Tongue (tissue), 2 donors: ENCODE data around the gene PRKRIP1. TPM values are rescaled to one million over a fixed set of nuclear protein-coding genes. Genes with fewer than 3 reads are reported as not detected.
"Not testable (repeated sequence)": the region's sequence is repeated elsewhere in the genome, so short reads cannot be mapped to it uniquely, and the experiment has no call there.

ENCODE experiments used
- DNase-seq: peaks from one replicate; pipeline ENCODE4 v3.0.0-alpha.2; 2015
- total RNA-seq: library from RNA; depleted of rRNA; stranded (reverse); fragments of >200 nt; gene quantifications from one replicate; pipeline ENCODE4 v1.2.3, GENCODE V29; 2014

The PRKRIP1 gene
- total RNA-seq, 1 donor from 2014 or later, result 35.2 TPM

DNA sequence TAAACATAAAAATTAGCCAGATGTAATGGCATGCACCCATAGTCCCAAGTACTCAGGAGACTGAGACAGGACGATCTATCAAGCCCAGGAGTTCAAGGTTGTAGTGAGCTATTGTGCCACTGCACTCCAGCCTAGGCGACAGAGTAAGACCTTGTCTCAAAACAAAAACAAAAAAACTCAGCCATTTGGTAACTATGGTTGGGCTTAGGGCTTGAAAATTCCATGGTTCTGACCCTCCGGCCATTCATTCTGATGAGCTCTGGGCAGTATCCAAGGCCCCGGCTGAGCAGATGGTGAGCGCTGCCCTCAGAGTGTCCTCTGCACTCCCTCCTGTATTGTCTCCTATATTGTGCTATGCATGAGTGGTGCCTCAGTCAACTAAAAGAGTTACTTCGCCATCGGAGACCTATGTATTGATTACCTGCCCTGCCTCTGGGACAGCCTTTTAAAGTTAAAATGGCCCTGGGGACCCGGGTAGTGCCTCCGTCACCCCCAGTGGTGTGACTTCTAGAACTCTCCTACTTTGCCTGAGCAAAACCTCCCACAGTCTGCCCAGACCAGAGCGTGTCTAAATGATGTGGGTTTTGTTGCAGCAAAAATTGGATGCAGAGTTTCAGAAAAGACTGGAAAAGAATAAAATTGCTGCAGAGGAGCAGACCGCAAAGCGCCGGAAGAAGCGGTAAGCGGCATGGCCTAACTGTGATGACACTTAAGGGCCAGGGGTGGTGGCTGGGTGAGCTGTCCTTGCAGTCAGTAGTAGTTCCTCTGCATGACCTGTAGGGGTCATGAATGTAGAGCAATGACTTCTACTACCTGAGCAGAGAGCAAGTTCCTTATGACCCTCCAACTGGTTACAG is 8.1 kb downstream of the PRKRIP1 start:
- DNase-seq, result peak; percentile 47

DNA sequence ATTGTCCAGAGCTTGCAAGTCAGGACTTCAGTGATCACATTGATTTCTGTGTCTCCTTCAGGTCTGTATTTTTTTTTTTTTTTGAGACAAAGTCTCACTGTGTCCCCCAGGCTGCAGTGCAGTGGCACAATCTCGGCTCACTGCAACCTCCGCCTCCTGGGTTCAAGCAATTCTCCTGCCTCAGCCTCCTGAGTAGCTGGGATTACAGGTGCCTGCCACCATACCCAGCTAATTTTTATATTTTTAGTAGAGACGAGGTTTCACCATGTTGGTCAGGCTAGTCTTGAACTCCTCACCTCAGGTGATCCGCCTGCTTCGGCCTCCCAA is 8.7 kb downstream of the PRKRIP1 start:
- not testable (repeated sequence) for DNase-seq

DNA sequence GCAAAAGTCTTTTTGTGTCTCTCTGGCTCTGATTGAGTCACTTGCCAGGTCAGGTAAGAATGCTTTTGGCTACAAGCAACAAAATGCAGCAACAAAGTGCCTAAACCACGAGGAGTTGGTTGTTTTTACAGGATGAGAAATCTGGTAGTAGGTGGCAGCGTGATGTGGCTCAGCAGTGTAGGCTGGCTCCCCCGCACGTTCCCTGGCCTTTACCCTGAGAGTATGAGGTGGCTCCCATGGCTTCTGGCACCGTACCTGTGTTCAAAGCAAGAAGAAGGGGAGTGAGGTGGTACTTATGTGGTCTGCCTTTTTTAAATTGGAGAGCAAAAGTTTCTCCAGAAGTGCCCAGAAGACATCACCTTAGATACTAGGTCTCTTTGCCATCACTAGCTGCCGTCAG is 11.7 kb downstream of the PRKRIP1 start:
- no peak for DNase-seq

DNA sequence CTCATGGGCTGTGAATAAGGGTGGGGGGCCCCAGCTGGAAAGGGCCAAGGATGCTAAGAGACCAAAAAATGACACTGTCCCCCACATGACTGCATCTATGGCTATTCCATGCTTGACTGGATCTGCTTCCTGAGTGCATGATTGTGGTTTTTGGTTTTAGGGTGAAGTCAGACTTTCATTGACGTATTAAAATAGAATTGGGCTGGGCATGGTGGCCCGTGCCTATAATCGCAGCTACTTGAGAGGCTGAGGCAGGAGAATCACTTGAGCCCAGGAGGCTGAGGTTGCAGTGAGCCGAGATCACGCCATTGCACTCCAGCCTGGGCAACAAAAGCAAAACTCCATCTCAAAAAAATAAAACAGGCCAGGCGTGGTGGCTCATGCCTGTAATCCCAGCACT is 12.4 kb downstream of the PRKRIP1 start:
- DNase-seq, result not testable (repeated sequence)

DNA sequence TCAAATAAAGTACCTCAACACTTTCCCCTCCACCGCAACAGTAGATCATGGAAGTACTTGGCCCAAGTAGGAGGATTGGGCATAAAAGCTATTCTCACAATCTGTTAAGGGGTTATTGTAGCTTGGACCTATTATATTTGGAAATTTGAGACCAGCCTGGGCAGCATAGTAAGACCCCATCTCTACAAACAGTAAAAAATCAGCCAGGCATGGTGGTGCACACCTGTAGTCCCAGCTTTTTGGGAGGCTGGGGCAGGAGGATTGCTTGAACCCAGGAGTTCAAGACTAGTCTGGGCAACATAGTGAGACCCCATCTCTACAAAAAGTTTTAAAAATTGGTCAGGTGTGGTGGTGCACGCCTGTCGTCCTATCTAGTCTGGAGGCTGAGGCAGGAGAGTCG is 13.2 kb downstream of the PRKRIP1 start:
- DNase-seq, result no peak

DNA sequence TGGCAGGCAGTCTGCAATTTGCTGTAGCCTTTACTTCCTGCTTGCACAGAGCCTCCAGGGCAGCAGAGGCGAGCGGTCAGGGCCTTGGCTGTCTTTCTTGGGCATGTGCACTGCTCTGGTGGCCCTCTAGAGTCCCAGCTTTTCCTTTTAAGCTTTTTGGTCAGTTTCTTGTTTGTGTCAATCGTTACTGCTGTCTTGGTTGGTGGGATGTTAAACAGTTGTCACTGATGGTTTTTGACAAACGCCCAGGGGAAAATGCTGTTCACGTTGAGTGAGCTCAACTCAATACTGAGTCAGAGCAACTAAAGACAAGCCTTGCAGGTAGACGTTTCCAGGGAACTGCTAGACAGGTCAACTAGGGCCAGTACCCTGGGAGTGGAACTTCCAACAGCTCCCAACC is 14.0 kb downstream of the PRKRIP1 start:
- DNase-seq, result no peak

DNA sequence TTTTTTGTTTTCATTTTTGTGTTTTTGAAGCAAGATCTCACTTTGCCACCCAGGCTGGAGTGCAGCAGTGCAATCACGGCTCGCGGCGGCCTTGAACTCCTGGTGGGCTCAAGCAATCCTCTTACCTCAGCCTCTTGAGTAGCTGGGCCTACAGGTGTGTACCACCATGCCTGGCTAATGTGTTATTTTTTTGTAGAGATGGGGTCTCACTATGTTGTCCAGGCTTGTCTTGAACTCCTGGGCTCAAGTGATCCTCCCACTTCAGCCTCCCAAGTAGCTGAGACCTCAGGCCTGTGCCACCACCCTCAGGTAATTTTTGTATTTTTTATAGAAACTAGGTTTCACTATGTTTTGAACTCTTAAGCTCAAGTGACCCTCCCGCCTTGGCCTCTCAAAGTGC is 14.8 kb downstream of the PRKRIP1 start:
- no peak for DNase-seq

DNA sequence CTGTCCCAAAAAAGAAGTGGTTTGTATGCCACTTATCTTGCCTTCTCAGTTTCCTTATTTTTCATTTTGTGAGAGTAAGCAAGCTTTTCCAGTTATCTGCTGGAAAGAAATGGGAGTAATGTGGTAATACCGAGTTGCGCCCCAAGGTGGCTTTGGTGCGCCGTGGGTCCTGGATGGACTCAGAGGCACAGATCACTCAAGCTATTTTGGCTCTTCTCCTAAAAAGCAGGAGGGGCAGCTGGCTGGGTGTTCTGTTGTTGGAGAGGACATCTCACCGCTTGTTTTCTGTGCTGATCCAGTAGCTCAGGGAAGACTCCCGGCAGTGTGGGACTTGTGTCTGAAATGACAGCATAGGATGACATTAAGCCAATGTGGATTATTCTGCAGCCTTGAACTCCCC is 16.4 kb downstream of the PRKRIP1 start:
- peak; percentile 47 for DNase-seq

DNA sequence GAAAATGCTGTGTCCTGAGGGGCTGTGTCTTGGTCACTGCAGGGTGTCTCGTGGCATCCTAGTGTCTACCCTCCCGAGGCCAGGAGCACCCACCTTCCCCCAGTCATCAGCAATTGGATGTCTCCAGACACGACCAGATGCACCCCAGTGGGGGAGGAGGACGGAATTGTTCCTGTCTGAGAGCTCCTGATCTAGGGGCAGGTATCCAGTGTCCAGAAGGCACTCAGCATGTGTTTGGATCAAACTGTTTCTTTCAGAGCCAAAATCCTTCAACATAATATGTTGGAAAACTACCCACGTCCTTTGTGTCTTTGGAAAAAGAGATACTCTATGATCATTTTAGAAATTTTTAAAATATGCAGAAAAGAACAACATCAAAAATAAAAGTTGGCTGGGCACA is 16.9 kb downstream of the PRKRIP1 start:
- DNase-seq, result no peak

DNA sequence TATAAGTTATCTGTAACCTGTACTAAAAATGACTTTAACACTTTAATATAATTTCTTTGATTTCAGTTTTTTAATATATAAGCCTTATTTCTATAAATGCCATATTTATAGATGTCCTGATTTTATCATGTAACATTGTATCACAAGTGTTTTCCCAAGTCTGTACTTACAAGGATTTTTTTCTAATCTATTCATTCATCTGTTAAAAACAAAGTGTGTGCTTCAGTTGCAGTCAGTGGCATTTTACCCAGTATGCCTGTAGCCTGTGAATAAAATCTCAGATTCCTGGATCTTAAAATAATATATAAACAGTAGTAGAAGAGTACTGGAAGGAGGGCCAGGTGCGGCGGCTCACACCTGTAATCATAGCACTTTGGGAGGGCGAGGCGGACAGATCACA is 17.4 kb downstream of the PRKRIP1 start:
- no peak for DNase-seq

DNA sequence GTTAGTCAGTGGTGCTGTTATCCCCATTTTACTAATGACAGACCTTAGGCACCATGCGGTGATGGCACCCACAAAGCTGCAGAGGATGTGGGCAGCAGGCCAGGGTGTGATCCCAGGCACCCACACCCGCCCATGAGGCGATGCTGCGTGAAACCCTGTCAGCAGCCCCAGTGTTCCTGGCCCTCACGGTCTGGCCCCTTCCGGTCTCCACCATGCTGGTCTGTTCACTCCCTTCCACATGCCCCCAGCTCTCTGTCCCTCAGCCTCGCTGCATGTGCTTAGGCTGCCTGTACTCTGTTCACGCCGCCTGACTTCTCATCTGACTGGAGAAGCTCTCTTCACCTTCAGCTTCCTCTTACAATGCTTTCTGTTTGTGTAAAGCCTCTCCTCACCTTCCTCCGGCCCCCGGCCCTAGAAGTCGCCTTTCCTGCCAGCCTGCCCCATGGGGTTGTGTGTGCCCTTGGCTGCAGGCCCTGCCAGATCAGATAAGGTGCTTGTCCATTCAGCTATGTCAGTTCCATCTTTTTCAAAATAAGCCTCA is 19.6 kb downstream of the PRKRIP1 start:
- DNase-seq, result no peak

DNA sequence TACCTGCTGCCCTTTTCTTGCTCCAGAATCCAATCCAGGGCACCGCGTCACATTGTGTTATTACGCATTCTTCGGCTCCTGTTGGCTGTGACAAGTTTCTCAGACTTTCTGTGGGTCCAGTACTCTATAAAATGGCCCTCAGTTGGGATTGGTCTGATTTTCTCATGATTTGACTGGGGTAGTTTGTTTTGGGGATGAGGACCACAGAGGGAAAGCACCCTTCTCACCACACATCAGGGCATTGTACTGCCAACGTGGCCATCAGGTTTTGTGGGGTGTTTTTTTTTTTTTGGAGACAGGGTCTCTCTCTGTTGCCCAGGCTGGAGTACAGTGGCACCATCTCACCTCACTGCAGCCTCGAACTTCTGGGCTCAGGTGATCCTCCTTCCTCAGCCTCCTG is 20.2 kb downstream of the PRKRIP1 start:
- DNase-seq, result no peak

DNA sequence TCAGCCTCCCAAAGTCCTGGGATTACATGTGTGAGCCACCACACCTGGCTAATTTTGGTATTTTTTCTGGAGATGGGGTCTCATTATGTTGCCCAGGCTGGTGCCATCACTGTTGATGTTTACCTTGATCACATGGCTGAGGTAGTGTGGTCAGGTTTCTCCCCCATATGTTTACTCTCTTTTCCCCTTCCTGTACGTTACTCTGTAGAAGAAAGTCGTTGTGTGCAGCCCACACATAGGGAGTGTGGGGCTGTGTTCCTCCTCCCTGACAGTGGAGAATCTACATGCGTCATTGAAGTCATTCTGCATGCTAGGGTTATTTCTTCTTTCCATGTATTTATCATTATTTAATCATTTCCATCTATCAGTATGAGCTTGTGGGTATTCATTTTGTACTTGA is 20.9 kb downstream of the PRKRIP1 start:
- DNase-seq, result no peak

DNA sequence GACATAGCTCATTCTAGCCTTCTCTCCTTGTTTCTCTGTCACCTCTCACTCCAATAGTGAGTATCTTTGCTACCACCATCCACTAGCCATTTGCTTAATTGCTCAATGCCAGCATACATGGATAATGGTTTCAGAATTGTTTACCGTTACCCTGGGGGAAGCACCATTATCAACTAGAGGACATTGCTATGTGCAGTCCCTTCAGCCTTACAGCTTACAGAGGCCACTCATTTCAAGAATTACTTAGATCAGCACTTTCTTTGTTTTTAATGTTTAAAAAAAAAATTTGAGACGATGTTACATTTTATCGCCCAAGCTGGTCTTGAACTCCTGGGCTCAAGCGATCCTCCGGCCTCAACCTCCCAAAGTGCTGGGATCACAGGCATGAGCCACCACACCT is 22.4 kb downstream of the PRKRIP1 start:
- no peak for DNase-seq

DNA sequence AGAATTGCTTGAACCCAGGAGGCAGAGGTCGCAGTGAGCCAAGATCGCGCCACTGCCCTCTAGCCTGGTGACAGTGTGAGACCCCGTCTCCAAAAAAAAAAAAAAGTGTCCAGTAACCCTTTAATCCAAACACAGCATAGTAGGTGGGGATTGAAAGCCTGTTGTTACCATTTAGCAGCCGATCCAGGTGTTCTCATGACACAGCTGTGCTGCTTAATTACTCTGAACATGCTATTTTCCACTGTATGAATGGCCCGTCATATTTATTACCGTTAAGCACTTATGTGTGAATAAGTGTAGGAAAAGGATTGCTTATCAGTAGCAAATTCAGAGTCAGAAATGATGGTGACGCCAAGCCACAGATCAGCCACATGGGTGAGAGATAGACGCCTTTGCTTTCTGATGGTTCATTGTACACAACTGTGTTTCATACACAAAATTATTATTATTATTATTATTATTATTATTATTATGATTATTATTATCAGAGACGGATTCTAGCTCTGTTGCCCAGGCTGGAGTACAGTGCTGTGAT is 25.6 kb downstream of the PRKRIP1 start:
- DNase-seq, result no peak

DNA sequence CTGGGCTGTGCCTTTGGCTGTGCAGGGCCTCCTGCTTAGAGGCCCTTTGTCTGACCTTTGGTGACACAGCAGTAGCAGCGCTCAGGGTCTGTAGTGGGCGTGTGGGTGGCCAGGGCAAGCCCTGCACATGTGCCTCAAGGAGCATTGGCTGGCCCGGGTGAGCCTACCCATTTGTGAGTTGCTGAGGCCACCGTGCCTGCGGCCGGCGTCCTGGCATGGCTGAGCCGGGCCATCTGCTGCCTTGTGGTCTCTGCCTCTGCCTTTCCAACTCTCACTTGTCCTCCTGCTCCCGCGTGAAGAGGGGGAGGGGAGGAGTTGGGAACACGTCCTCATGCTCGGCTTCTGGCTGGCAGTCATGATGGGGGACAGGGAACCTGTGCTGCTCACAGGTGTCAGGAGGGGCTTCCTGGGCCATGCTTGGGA is 28.0 kb downstream of the PRKRIP1 start:
- peak; percentile 67 for DNase-seq

DNA sequence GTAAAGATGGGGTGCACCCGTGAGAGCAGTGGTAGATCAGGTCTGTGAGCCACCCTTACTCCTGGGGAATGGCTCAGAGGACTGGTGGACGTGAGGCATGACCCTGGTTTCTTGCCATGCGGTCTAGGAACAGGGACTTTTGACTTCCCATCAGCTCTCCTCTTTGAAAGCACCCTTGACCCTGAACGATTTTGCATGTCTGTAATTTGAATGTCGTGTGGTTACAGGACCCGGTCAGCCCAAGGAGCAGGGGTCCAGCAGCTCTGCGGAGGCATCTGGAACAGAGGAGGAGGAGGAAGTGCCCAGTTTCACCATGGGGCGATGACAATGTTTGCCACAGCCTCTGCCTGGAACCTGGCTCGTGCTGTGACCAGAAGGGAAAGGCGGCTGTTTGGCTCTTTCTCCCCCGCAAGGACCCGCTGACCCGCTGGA is 28.6 kb downstream of the PRKRIP1 start:
- no peak for DNase-seq

DNA sequence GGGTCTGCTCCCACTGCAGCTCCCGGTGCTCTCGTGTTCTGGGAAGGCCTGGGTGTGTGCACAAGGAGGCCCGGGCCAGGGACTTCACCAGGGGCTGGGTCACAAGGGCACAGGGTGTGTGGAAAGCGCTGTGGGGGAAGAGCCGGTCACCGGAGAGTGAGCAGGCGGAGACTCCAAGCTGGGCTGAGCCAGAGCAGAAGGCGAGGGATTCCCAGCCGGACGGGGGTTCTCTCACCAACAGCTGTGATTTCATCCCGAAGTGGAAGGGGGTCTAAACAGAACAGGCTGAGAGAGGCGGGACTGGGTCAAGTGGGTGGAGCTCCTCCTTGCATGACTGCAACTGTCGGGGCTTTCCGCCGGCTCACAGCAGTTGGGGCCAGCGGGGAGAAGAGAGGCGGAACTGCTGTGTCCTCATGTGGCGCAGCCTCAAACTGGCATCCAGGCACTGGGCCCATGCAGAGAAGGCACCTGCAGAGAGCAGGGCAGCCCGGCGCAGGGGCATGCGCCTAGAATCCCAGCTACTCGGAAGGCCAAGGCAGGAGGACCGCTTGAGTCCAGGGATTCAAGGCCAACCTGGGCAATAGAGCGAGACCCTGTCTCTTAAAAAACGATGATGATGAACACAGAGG is 29.6 kb downstream of the PRKRIP1 start:
- peak; percentile 81 for DNase-seq

DNA sequence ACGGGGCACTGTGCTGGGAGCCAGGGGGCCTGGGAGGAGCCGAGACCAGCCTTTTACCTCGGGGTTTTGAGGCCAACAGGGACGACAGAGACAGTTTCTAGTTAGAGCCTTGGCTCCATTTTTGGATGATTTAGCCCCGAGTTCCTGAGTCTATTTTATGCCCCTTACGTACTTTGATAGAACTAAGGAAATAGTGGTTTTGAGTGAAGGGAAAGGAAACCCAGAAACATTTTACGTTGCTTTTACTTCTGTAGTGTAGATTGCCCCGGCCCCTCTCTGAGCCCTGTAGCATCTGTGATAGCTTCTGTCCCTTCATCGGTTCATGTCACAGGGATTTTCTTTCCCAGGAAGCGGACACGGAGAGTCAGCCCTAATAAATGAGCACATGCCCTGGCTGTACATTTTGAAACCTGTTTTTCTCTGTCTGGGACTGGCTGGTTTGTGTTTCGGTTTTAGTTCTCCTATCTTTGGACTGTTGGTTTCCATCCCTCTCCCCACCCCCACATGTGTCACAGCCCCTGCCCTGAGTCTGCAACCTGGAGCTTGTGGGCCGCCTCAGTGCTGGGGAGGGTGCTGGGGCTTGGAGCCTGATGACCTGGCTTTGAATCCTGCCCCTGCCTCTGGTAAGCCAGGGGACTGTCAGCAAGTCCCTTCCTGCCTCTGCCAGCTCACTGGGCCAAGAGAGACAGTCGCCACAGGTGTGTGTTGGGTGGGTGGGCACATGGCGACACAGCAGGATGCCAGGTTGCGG is 30.3 kb downstream of the PRKRIP1 start:
- no peak for DNase-seq

DNA sequence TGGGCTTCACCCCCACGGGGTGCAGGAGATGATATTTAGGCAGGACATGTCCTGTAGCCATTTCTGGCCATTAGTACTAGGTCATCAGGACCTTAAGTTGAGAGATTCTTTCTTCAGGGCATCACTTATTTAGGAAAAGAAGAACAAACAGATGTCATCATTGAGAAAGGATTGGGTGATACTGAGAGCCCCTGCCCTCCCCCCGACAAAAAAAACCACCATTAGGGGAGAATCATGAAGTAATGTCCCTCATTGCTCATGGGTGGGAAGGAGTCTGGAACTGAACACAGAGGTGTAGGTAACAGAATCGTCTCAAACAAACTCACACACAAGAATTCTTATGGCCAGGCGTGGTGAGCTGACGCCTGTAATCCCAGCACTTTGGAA is 30.8 kb downstream of the PRKRIP1 start:
- DNase-seq, result no peak

DNA sequence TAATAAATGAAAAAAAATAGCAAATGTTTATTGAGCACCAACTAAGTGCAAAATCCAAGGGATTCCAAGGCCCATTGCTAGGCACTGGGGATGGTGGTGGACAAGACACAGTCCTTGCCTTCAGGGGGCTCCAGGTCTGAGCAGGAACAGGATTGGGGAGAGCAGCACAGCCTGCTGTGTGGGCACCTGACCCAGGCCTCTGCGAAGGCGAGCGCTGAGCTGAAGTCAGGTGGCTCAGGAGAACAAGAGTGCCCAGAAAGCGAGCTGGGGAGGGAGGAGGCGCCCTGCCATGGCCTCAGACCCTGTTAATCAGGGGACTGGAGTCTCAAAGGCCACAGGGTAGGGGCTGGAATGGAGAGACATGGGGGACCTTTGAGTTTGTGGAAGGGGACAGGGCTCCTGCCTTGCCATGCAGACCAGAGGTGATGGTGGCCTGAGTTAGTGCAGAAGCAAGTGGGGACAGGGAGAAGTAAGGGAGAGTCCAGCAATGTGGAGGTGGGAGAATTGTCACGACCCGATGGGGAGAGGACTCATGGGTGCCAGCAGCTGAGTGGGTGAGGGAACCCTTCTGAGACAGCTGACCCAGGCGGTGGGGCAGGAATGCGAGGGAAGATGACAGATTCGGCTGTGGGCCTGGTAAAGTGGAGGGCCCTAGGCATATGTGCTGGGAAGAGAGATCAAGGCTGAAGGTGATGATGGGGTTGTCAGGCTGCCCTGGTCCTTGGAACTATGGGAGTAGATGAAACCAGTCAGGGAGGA is 33.2 kb downstream of the PRKRIP1 start:
- no peak for DNase-seq
